Esophagus muscularis mucosa (tissue), 4 donors: Measurements from ENCODE around the gene SDK1. TPM values are rescaled to one million over a fixed set of nuclear protein-coding genes. Genes with fewer than 3 reads are reported as not detected.

Experiments
- DNase-seq: peaks from one replicate; pipeline ENCODE4 v3.0.0-alpha.2; 2017; ENCODE audit errors: extremely low spot score
- H3K27ac ChIP-seq, 4 donors: fragments of 200-600 bp; sonication (generic); replicated peaks in 1 of 4; 1 replicate in 3 of 4; 2 replicates in 1 of 4; pipeline ENCODE4 v1.5.1; 2016 to 2019; ENCODE audit warnings: mild to moderate bottlenecking in 1 of 4
- H3K27me3 ChIP-seq, 4 donors: fragments of 200-600 bp; sonication (generic); one replicate each; pipeline versions ENCODE4 v1.5.1 to v1.6.0; 2016 to 2019
- H3K36me3 ChIP-seq, 4 donors: fragments of 200-600 bp; sonication (generic); one replicate each; pipeline ENCODE4 v1.5.1; 2016 to 2019
- H3K4me1 ChIP-seq, 4 donors: fragments of 200-600 bp; sonication (generic); one replicate each; pipeline ENCODE4 v1.5.1; 2016 to 2019
- H3K4me3 ChIP-seq, 4 donors: fragments of 200-600 bp; sonication (generic); 1 replicate in 2 of 4; 2 replicates in 2 of 4; pipeline ENCODE4 v1.5.1; 2016 to 2019; ENCODE audit warnings: mild to moderate bottlenecking in 4 of 4, moderate library complexity in 1 of 4
- H3K9me3 ChIP-seq, 4 donors: fragments of 200-600 bp; sonication (generic); 1 replicate in 3 of 4; 2 replicates in 1 of 4; pipeline ENCODE4 v1.5.1; 2016 to 2019
- EP300 ChIP-seq: sonication (generic); formaldehyde crosslinking; IDR thresholded peaks from one replicate; pipeline ENCODE4 v1.6.1; 2017; ENCODE audit warnings: antibody characterized with exemption
- POLR2A ChIP-seq: fragments of 450-650 bp; IDR thresholded peaks from one replicate; pipeline ENCODE4 v1.6.1; 2017; ENCODE audit warnings: antibody characterized with exemption, moderate library complexity, mild to moderate bottlenecking, low read depth
- POLR2AphosphoS5 ChIP-seq, 2 donors: sonication (generic); formaldehyde crosslinking; IDR thresholded peaks; one replicate each; pipeline ENCODE4 v1.6.1; 2017; ENCODE audit warnings: antibody characterized with exemption in 2 of 2
- WGBS: methylation state at CpG from one replicate; pipeline ENCODE4 v1.1.5; 2018; 5-methylcytosine and 5-hydroxymethylcytosine counted together
- intact Hi-C: fragments of 100-400 bp; cut with DNase I; formaldehyde crosslinking; loops from one replicate; pipeline ENCODE4 v1.15.1; 2023
- total RNA-seq, 4 donors: library from RNA; depleted of rRNA; stranded (reverse); fragments of >200 nt; gene quantifications; one replicate each; pipeline versions ENCODE4 v1.1.0 to v1.2.1, GENCODE V29; 2016
- TF ChIP-seq, protein P1 (sequence below), 3 experiments: fragments of 200-600 bp in 2 of 3; fragments of 450-650 bp in 1 of 3; sonication (generic) in 2 of 3; IDR thresholded peaks; one replicate each; pipeline ENCODE4 v1.5.1; 2017 to 2019; ENCODE audit warnings: antibody characterized with exemption in 3 of 3, mild to moderate bottlenecking in 2 of 3, moderate library complexity in 1 of 3

Gene SDK1
- total RNA-seq, 4 donors from 2014 or later, result 7.8 to 18.6 (median 12.0) TPM

DNA sequence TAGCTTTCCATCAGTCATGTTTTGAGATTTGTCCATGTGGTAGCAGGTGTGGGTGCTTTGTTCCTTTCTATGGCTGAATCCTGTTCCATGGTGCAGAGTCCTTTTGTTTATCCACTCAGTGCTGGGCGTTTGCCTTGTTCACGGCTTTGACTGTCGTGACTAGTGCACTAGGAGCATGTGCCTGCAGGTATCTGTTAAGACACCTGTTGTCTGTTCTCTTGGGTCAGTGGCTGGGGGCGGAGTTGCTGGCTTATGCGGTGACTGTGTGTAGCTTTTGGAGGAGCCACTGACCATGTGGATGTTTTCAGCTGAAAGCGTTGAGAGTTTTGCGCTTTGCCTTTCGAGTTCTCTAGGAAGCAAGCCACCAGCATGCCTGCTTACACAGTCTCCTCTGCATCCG, 807.9 kb downstream of the SDK1 start:
- intact Hi-C loops, result no loop called here
- WGBS, result 91% methylated on average over 9 of the region's 9 CpGs
- no peak for DNase-seq
- no peaks in the 10 kb centered on the region for H3K27me3 ChIP-seq
- H3K4me3 ChIP-seq, result no peak overlapping the region
- peaks cover 0 to 4% (median 2%) of the 10 kb centered on the region in 4 donors for H3K36me3 ChIP-seq
- H3K27ac ChIP-seq, result no peak overlapping the region
- H3K9me3 ChIP-seq, result no peaks in the 10 kb centered on the region
- no peaks in the 10 kb centered on the region for H3K4me1 ChIP-seq
- TF ChIP-seq, protein P1, sequence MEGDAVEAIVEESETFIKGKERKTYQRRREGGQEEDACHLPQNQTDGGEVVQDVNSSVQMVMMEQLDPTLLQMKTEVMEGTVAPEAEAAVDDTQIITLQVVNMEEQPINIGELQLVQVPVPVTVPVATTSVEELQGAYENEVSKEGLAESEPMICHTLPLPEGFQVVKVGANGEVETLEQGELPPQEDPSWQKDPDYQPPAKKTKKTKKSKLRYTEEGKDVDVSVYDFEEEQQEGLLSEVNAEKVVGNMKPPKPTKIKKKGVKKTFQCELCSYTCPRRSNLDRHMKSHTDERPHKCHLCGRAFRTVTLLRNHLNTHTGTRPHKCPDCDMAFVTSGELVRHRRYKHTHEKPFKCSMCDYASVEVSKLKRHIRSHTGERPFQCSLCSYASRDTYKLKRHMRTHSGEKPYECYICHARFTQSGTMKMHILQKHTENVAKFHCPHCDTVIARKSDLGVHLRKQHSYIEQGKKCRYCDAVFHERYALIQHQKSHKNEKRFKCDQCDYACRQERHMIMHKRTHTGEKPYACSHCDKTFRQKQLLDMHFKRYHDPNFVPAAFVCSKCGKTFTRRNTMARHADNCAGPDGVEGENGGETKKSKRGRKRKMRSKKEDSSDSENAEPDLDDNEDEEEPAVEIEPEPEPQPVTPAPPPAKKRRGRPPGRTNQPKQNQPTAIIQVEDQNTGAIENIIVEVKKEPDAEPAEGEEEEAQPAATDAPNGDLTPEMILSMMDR (IDR thresholded peaks at IDR 0.05), result no peak
- TF ChIP-seq POLR2AphosphoS5 (IDR thresholded peaks at IDR 0.05), result no peak
- TF ChIP-seq POLR2A, result no peak
- no peak for TF ChIP-seq EP300

DNA sequence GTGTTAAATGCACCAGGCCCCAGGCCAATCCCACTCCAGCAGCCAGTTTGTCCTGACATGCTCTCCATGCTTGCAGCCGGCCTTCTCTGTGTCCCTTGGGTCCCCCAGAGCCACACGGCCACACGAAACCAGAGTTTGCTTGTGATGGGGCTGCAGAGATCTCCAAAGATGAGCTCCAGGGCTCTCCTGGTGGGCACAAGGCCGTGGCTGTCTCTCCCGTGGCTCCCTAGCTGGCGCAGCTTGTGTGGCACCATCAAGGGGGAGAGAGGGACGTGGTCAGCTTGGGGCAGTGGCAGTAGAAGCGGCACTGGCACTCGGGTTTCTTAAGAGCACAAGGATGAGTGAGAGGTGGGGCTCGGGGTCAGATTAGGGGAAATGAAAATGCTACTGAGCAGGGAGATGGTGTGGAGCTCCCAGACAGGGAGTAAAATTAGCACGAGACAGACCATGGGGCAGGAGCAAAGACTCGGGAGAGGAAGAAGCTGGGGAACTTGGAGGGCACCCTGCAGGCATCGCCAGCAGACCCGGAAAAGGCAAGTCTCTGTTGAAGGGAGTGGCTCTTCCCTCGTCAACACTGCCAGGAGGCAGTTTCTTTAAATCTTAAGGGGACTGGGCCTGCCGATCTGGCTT, 808.5 kb downstream of the SDK1 start:
- no peak overlapping the region for H3K27ac ChIP-seq
- H3K9me3 ChIP-seq, result peaks cover 0 to 2% (median 0%) of the 10 kb centered on the region in 4 donors
- no peaks in the 10 kb centered on the region for H3K27me3 ChIP-seq
- no peak for DNase-seq
- no peak for TF ChIP-seq POLR2AphosphoS5 (IDR thresholded peaks at IDR 0.05)
- TF ChIP-seq, protein P1 (IDR thresholded peaks at IDR 0.05), result no peak
- no peak for TF ChIP-seq EP300
- no peak for TF ChIP-seq POLR2A
- intact Hi-C loops, result no loop called here
- 84% methylated on average over 14 of the region's 16 CpGs for WGBS
- H3K4me1 ChIP-seq, result no peaks in the 10 kb centered on the region
- H3K36me3 ChIP-seq, result peaks cover 5 to 11% (median 6%) of the 10 kb centered on the region in 4 donors
- no peak overlapping the region for H3K4me3 ChIP-seq

DNA sequence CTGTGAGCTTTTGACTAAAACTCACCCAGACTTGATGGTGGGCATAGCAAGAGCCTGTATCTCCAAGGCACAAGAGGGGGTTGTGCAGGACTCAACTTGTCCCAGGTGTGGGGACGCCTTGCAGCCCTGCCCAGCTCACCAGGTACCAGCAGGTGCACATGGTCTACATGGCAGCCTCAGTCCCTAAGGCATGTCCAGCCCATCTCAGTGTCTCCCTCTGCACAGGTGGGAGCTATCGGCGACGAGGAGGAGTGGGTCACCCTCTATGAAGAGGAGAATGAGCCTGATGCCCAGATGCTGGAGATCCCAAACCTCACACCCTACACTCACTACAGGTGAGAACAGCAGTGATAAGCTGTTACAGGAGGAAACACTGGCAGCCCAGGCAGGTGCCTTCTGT, 809.4 kb downstream of the SDK1 start:
- TF ChIP-seq POLR2AphosphoS5 (IDR thresholded peaks at IDR 0.05) (no peak), EP300 (no peak), POLR2A (no peak)
- TF ChIP-seq, protein P1 (IDR thresholded peaks at IDR 0.05), result no peak
- Histone ChIP-seq H3K27me3 (no peaks in the 10 kb centered on the region), H3K9me3 (peaks cover 0 to 4% (median 0%) of the 10 kb centered on the region in 4 donors), H3K4me1 (no peaks in the 10 kb centered on the region), H3K27ac (no peak overlapping the region), H3K36me3 (peaks cover 5 to 12% (median 8%) of the 10 kb centered on the region in 4 donors), H3K4me3 (no peak overlapping the region)
- no peak for DNase-seq
- intact Hi-C loops, result no loop called here
- no CpG with 5 or more reads among the region's 4 CpGs for WGBS

DNA sequence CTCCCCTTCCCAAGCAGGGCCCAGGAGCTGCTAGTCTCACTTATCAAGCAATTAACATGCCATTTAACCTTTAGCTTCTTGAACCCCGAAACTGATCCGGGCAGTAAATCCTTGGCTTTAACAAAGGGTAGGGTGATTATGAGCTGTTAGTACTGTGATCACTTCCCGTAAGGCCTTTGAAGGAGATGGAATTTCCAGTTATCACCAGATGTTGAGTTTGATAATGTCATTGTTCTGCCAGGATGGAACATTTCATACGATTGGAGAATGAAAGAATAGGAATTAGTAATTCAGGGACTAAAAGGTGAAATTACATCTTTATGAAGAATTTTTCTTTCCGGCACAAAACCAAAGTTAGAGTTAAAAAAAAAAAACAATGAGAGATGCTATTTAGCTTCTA, 810.1 kb downstream of the SDK1 start:
- WGBS, result 74% methylated on average over 5 of the region's 5 CpGs
- intact Hi-C loops, result no loop called here
- DNase-seq, result no peak
- no peaks in the 10 kb centered on the region for H3K27me3 ChIP-seq
- H3K4me3 ChIP-seq, result no peak overlapping the region
- H3K27ac ChIP-seq, result no peak overlapping the region
- H3K9me3 ChIP-seq, result peaks cover 0 to 4% (median 0%) of the 10 kb centered on the region in 4 donors
- peaks cover 5 to 20% (median 8%) of the 10 kb centered on the region in 4 donors for H3K36me3 ChIP-seq
- no peak for TF ChIP-seq POLR2AphosphoS5 (IDR thresholded peaks at IDR 0.05)
- TF ChIP-seq POLR2A, result no peak
- TF ChIP-seq EP300, result no peak
- TF ChIP-seq, protein P1 (IDR thresholded peaks at IDR 0.05), result no peak
- H3K4me1 ChIP-seq, result no peaks in the 10 kb centered on the region

DNA sequence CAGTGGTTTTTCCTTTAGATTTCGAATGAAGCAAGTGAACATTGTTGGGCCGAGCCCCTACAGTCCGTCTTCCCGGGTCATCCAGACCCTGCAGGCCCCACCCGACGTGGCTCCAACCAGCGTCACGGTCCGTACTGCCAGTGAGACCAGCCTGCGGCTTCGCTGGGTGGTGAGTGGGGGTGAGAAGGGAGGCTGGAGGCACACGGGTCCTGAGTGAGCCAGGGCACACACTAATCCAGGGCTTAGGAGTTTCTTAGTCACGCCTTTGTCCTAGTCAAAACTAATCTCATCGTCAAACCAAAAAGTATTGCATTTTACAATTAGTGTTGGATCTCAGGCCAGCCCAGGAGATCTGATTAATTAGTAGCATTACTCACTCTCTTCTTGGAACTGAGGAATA, 812.2 kb downstream of the SDK1 start:
- peaks cover 5 to 20% (median 8%) of the 10 kb centered on the region in 4 donors for H3K36me3 ChIP-seq
- WGBS, result 97% methylated on average over 14 of the region's 14 CpGs

More for the DNA sequence above, 812.2 kb downstream of the SDK1 start:
- TF ChIP-seq, protein P1 (IDR thresholded peaks at IDR 0.05), result no peak
- TF ChIP-seq POLR2AphosphoS5 (IDR thresholded peaks at IDR 0.05) (no peak), POLR2A (no peak), EP300 (no peak)
- no peak overlapping the region for H3K27ac ChIP-seq
- H3K4me1 ChIP-seq, result no peaks in the 10 kb centered on the region
- H3K9me3 ChIP-seq, result peaks cover 0 to 4% (median 0%) of the 10 kb centered on the region in 4 donors
- intact Hi-C loops, result no loop called here
- H3K4me3 ChIP-seq, result no peak overlapping the region
- no peak for DNase-seq
- H3K27me3 ChIP-seq, result no peaks in the 10 kb centered on the region
